SH-SY5Y (cell line): Measurements from ENCODE around the gene TMED4.

Experiments
- GATA2 ChIP-seq: IDR thresholded peaks from 2 replicates; pipeline ENCODE4 v1.6.1; 2011; ENCODE audit warnings: mild to moderate bottlenecking, low read depth, low read length
- GATA3 ChIP-seq: IDR thresholded peaks from 2 replicates; pipeline ENCODE4 v1.6.1; 2011; ENCODE audit warnings: low read depth, mild to moderate bottlenecking, low read length, moderate library complexity

DNA sequence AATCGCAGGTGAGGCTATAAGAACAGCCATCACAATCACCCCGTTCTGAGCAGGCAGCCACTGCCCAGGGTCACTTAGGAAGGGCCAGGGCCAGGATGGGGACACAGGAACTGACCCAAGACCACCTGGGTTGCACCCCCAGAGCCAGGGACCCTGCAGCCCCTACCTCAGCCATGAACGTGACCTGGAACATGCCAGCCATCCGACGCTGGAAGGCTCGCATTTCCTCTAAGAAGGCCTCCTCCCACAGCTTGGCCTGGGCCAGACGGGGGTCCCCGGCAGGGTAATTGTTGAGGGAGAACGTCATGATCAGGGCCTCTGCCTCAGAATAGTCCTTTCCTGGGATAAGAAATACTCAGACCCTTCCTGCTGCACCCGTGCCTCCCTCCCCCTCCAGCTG lies 45.9 kb downstream of the TMED4 start:
- no peak for TF ChIP-seq GATA3
- TF ChIP-seq GATA2, result no peak
